RWPE2 (cell line): Measurements from ENCODE around the gene GCFC2.

Source experiments
- ATAC-seq: fragments of 200-7000 bp; cut with Tn5 transposase; 3 replicates; pipeline ENCODE4 v1.9.1; 2021; ENCODE audit warnings: low read depth
- DNase-seq: peaks from one replicate; pipeline ENCODE4 v3.0.0-alpha.2; 2020; ENCODE audit warnings: low spot score
- H3K27ac ChIP-seq: fragments of 450-650 bp; 2 replicates; pipeline ENCODE4 v1.5.1; 2017; ENCODE audit warnings: mild to moderate bottlenecking; ENCODE audit not compliant: poor library complexity, severe bottlenecking
- H3K27me3 ChIP-seq: fragments of 250-450 bp; sonication (Bioruptor Pico); 2 replicates; pipeline ENCODE4 v1.5.1; 2021; ENCODE audit warnings: mild to moderate bottlenecking, moderate library complexity; ENCODE audit not compliant: insufficient read depth, poor library complexity, severe bottlenecking
- H3K36me3 ChIP-seq: fragments of 250-450 bp; sonication (Bioruptor Pico); 2 replicates; pipeline ENCODE4 v1.5.1; 2020; ENCODE audit warnings: low read depth, mild to moderate bottlenecking, moderate library complexity
- H3K4me1 ChIP-seq: fragments of 250-450 bp; sonication (Bioruptor Pico); 2 replicates; pipeline ENCODE4 v1.5.1; 2021; ENCODE audit warnings: mild to moderate bottlenecking, moderate library complexity; ENCODE audit not compliant: insufficient read depth, poor library complexity, severe bottlenecking
- H3K4me3 ChIP-seq: fragments of 250-450 bp; sonication (Bioruptor Pico); 2 replicates; pipeline ENCODE4 v1.5.1; 2021; ENCODE audit warnings: mild to moderate bottlenecking, moderate library complexity; ENCODE audit not compliant: severe bottlenecking
- H3K9me3 ChIP-seq: fragments of 250-450 bp; sonication (Bioruptor Pico); 2 replicates; pipeline ENCODE4 v1.5.1; 2021; ENCODE audit warnings: mild to moderate bottlenecking, moderate library complexity; ENCODE audit not compliant: severe bottlenecking
- TF ChIP-seq, protein P1 (sequence below): fragments of 450-650 bp; IDR thresholded peaks from one replicate; pipeline ENCODE4 v1.5.1; 2017; ENCODE audit warnings: mild to moderate bottlenecking, moderate library complexity; ENCODE audit not compliant: poor library complexity, severe bottlenecking

Gene GCFC2

GRCh38 chr2:75737961-75738360 is 27.2 kb upstream of the GCFC2 start:
- Histone ChIP-seq H3K4me3 (no peak overlapping the region), H3K9me3 (no peaks in the 10 kb centered on the region), H3K36me3 (no peaks in the 10 kb centered on the region), H3K27ac (no peak overlapping the region), H3K4me1 (no peaks in the 10 kb centered on the region), H3K27me3 (peaks cover 7% of the 10 kb centered on the region)
- DNase-seq (no peak), ATAC-seq (no peak)
- TF ChIP-seq, protein P1, sequence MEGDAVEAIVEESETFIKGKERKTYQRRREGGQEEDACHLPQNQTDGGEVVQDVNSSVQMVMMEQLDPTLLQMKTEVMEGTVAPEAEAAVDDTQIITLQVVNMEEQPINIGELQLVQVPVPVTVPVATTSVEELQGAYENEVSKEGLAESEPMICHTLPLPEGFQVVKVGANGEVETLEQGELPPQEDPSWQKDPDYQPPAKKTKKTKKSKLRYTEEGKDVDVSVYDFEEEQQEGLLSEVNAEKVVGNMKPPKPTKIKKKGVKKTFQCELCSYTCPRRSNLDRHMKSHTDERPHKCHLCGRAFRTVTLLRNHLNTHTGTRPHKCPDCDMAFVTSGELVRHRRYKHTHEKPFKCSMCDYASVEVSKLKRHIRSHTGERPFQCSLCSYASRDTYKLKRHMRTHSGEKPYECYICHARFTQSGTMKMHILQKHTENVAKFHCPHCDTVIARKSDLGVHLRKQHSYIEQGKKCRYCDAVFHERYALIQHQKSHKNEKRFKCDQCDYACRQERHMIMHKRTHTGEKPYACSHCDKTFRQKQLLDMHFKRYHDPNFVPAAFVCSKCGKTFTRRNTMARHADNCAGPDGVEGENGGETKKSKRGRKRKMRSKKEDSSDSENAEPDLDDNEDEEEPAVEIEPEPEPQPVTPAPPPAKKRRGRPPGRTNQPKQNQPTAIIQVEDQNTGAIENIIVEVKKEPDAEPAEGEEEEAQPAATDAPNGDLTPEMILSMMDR: no peak

GRCh38 chr2:75736276-75736675 is 25.6 kb upstream of the GCFC2 start:
- H3K4me1 ChIP-seq: no peaks in the 10 kb centered on the region
- TF ChIP-seq, protein P1: no peak
- no peak overlapping the region for H3K27ac ChIP-seq
- no peaks in the 10 kb centered on the region for H3K9me3 ChIP-seq
- no peak overlapping the region for H3K4me3 ChIP-seq
- peaks cover 7% of the 10 kb centered on the region for H3K27me3 ChIP-seq
- no peaks in the 10 kb centered on the region for H3K36me3 ChIP-seq
- ATAC-seq: no peak
- DNase-seq: no peak

GRCh38 chr2:75729861-75730260 is 19.1 kb upstream of the GCFC2 start:
- Histone ChIP-seq H3K27me3 (peaks cover 3% of the 10 kb centered on the region), H3K4me1 (no peaks in the 10 kb centered on the region), H3K9me3 (no peaks in the 10 kb centered on the region), H3K27ac (no peak overlapping the region), H3K4me3 (no peak overlapping the region), H3K36me3 (no peaks in the 10 kb centered on the region)
- TF ChIP-seq, protein P1: peak; percentile 51
- ATAC-seq (no peak), DNase-seq (no peak)

GRCh38 chr2:75728614-75729419 is 18.1 kb upstream of the GCFC2 start:
- TF ChIP-seq, protein P1: no peak
- ATAC-seq (no peak), DNase-seq (no peak)
- Histone ChIP-seq H3K9me3 (no peaks in the 10 kb centered on the region), H3K4me1 (no peaks in the 10 kb centered on the region), H3K27me3 (peaks cover 3% of the 10 kb centered on the region), H3K36me3 (no peaks in the 10 kb centered on the region), H3K27ac (no peak overlapping the region), H3K4me3 (no peak overlapping the region)

GRCh38 chr2:75722687-75723086 is 12.0 kb upstream of the GCFC2 start:
- Histone ChIP-seq H3K4me1 (no peaks in the 10 kb centered on the region), H3K9me3 (peaks cover 6% of the 10 kb centered on the region), H3K36me3 (no peaks in the 10 kb centered on the region), H3K27ac (no peak overlapping the region), H3K4me3 (no peak overlapping the region), H3K27me3 (peaks cover 3% of the 10 kb centered on the region)
- TF ChIP-seq, protein P1: no peak
- ATAC-seq (no peak), DNase-seq (no peak)
